22Rv1 (cell line): Measurements from ENCODE around the gene CCKAR.

Experiments
- CTCF ChIP-seq: fragments of 450-650 bp; IDR thresholded peaks from 2 replicates; pipeline ENCODE4 v1.5.1; 2017; ENCODE audit warnings: mild to moderate bottlenecking
- ZFX ChIP-seq: fragments of 450-650 bp; IDR thresholded peaks from 2 replicates; pipeline ENCODE4 v1.6.1; 2017; ENCODE audit warnings: antibody characterized with exemption, borderline replicate concordance

DNA sequence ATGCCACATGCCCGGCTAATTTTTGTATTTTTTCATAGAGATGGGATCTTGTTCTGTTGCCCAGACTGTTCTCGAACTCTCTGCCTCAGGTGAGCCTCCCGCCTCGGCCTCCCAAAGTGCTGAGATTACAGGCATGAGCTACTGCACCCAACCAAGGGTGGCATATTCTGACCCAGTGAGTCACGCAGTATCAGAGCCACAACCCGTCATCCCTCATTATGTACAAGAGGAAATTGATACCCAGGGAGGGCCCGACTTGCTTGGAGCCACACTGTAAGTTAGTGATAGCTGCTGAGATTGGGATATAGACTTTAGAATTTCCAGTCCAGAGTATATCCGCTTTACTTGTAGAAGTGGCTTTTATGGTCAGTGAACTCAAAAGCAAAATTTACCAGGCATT, 14.6 kb downstream of the CCKAR start:
- TF ChIP-seq CTCF, result no peak
- no peak for TF ChIP-seq ZFX
